Heart left ventricle (tissue), 13 donors: ENCODE results near the gene KRT6B.

Source experiments
- POLR2A ChIP-seq, 2 donors: fragments of 450-650 bp; IDR thresholded peaks; one replicate each; pipeline ENCODE4 v1.6.1; 2017; ENCODE audit warnings: antibody characterized with exemption in 2 of 2, mild to moderate bottlenecking in 2 of 2, moderate library complexity in 2 of 2
- TF ChIP-seq, protein P1 (sequence below), 12 donors: fragments of 200-600 bp; sonication (generic) in 4 of 12; IDR thresholded peaks; one replicate each; pipeline versions ENCODE4 v1.5.0 to v1.8.0; 2018 to 2022; ENCODE audit warnings: antibody characterized with exemption in 12 of 12, mild to moderate bottlenecking in 5 of 12
- donor health status: ischemic (EF 13 %, LVEDD 7.1; RV severe dilation, severe dysfunction).
- donor health status: DM: no; HTN: yes; CAD: no.
- donor health status: DM: no; HTN: no; CAD: no.
- donor health status: ischemic (EF 25% LVEDD 6.9; RV normal size, moderate dysfunction).
- donor health status: ischemic (EF 25% LVEDD 5.7; RV mildly dilated, moderate dysfunction).
- donor health status: ischemic (EF 35%, LVEDD 5.7; RV mildly dilated, moderate dysfunction).
- donor health status: nonischemic (EF 11% LVEDD 7.7; RV severe dilation, severe dysfunction).
- donor health status: DM: yes; HTN: yes; CAD: no.
- donor health status: PGD.
- donor health status: ischemic (EF 29% LVEDD 5.4; RV normal size, mild dysfunction).
- donor health status: nonischemic (EF 23%, LVEDD 6.1; RV moderate dilation, normal function).

DNA sequence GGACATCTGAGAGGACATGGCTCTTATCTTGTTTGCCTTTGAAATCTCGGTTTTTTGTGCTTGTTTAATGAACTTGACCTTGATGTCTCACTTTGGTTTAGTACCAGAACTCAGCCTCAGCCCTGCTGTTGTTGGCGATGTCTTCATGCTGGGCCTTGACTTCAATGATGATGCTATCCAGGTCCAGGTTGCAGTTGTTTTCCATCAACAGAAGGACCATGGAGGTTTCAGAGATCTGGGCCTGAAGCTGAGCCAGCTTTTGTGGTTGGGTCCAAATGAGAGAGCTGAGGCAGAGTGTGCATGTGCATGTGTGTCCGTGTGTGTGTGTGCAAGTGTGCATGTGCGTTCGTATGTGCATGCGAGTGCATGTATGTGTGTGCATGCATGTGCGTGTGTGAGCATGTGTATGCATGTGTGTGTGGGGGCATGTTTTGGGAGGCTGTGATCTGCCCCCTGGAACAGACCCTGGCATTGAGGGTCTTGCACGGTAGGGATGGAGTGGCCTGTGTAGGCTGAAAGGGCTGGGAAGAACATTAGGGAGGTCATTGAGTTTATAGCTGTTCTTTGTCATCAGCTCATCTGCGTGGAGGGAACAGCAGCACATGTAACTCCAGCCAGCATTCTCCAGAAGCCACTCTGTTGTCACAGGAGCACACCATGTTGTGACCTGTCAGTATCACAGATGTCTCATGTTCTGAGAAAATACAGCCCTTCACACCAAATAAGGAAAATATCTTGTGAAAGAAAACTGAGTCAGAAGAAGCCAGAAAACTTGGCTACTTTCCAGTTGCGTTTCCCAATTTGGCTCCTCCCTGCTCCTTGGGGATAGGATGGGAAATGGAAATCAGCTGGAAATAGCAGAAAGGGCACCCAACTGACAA lies 35.8 kb downstream of the KRT6B start:
- TF ChIP-seq, protein P1, sequence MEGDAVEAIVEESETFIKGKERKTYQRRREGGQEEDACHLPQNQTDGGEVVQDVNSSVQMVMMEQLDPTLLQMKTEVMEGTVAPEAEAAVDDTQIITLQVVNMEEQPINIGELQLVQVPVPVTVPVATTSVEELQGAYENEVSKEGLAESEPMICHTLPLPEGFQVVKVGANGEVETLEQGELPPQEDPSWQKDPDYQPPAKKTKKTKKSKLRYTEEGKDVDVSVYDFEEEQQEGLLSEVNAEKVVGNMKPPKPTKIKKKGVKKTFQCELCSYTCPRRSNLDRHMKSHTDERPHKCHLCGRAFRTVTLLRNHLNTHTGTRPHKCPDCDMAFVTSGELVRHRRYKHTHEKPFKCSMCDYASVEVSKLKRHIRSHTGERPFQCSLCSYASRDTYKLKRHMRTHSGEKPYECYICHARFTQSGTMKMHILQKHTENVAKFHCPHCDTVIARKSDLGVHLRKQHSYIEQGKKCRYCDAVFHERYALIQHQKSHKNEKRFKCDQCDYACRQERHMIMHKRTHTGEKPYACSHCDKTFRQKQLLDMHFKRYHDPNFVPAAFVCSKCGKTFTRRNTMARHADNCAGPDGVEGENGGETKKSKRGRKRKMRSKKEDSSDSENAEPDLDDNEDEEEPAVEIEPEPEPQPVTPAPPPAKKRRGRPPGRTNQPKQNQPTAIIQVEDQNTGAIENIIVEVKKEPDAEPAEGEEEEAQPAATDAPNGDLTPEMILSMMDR (IDR thresholded peaks at IDR 0.05), result no peak
- TF ChIP-seq POLR2A (IDR thresholded peaks at IDR 0.05), result no peak
